ENCODE results near the gene GTSF1L. TPM values are rescaled to one million over a fixed set of nuclear protein-coding genes. Genes with fewer than 3 reads are reported as not detected.

Gene GTSF1L
- total RNA-seq, 2 experiments from 2014 or later = not detected

- no peaks in the 10 kb centered on the region for H3K27me3 Mint-ChIP-seq
- H3K36me3 Mint-ChIP-seq = peaks cover 8% of the 10 kb centered on the region
- ChIA-PET POLR2A (no interaction called here), CTCF (no interaction called here)
- H3K4me3 Mint-ChIP-seq = no peak overlapping the region
- H3K27ac Mint-ChIP-seq = no peak overlapping the region
- no peak for DNase-seq
- H3K9me3 Mint-ChIP-seq = peaks cover 7% of the 10 kb centered on the region
- peaks cover 23% of the 10 kb centered on the region for H3K4me1 Mint-ChIP-seq (ENCODE audit: low read depth)
- intact Hi-C loops (cut with micrococcal nuclease) = no loop called here
These were observed 3.1 kb downstream of the GTSF1L start for GRCh38 chr20:43723735-43724134.

DNA sequence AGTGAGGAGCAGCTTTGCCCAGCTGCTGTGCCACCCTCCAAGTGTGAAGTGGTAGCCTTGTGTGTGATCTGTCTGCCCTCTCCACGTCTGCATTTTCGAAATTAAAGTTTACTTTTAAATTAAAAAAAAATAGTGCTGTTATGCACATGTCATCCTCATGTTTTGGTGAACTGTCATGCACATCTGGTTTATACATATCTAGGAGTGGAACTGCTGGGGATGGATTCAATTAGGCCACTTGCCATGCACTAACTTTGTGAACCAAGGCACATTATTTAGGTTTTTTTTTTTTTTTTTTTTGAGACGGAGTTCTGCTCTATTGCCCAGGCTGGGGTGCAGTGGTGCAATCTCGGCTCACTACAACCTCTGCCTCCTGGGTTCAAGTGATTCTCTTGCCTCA, 3.6 kb downstream of the GTSF1L start:
- Mint-ChIP-seq H3K9me3 (peaks cover 4% of the 10 kb centered on the region), H3K27ac (no peak overlapping the region), H3K4me3 (no peak overlapping the region), H3K4me1 (ENCODE audit: low read depth) (peaks cover 19% of the 10 kb centered on the region), H3K27me3 (no peaks in the 10 kb centered on the region), H3K36me3 (peaks cover 8% of the 10 kb centered on the region)
- intact Hi-C loops (cut with micrococcal nuclease) = no loop called here
- CTCF ChIA-PET = interaction anchor here (0.9 to 1.3 kb wide), 2 partner anchors 346 to 359 kb away, joined by 3 read pairs; no protein-coding TSS in a partner anchor
- DNase-seq = no peak
- POLR2A ChIA-PET = no interaction called here

DNA sequence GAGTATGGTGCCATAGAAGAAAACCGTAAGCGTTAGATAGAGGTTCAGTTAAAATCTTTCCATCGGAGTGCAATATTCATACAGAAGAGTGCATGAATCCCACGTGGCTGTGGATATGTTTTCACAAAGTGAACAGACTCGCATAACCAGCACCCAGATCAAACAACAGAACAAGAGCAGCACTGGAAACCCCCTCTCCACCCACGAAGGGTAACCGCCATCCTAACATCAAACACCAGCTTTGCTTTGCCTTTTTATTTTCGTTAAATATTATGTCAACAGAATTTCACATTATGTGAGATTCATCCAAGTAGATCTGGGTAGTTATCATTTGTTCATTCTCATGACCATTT, 4.7 kb downstream of the GTSF1L start:
- H3K9me3 Mint-ChIP-seq = peaks cover 4% of the 10 kb centered on the region
- peak overlapping the region; percentile 62 for H3K4me3 Mint-ChIP-seq
- ChIA-PET CTCF (interaction anchor here (0.9 to 1.7 kb wide), 4 partner anchors 28 to 360 kb away, joined by 3 to 6 read pairs (median 4); no protein-coding TSS in a partner anchor), POLR2A (interaction anchor here (1.2 kb wide), 1 partner anchor 18 kb away, joined by 3 read pairs; no protein-coding TSS in a partner anchor)
- H3K36me3 Mint-ChIP-seq = peaks cover 8% of the 10 kb centered on the region
- intact Hi-C loops (cut with micrococcal nuclease) = no loop called here
- H3K27me3 Mint-ChIP-seq = no peaks in the 10 kb centered on the region
- H3K4me1 Mint-ChIP-seq (ENCODE audit: low read depth) = peaks cover 16% of the 10 kb centered on the region
- peak overlapping the region; percentile 50 for H3K27ac Mint-ChIP-seq
- peak; percentile 63 for DNase-seq

DNA sequence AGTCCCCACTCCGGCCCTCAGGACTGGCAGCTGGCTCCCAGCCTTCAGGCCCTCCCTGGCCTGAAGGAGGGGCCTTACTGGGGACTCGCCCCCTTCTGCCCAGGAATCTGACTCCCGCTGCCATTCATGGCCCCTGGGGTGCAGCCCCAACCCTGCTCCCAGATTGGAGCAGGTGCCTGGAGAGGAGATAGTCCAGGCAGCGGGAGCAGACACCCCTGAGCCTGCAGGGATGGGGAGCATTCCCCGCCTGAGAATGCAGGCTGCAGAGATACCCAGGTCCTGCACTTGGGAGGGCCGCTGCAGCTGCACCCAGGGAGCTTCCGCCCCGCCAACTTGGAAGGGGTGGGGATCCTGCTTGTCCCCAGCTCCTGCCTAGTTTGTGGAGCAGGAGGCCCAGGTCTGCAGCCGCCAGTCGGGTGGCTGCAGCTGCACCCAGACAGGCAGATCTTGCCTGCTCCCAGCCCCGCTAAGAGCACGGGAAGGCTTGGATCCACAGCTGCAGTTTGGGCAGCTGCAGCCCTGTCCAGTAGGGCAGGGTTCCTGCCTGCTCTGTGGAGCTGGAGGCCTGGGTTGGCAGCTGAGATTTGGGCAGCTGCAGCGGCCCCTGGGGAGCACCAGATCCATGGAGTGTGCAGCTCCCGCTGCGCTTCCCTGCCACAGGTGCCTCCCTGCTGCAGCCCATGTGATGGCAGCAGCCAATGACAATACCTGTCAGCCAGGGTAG, 5.2 kb downstream of the GTSF1L start:
- H3K36me3 Mint-ChIP-seq = peaks cover 8% of the 10 kb centered on the region
- intact Hi-C loops (cut with micrococcal nuclease) = no loop called here
- H3K9me3 Mint-ChIP-seq = peaks cover 4% of the 10 kb centered on the region
- peak overlapping the region; percentile 62 for H3K4me3 Mint-ChIP-seq
- ChIA-PET CTCF (interaction anchor here (1.3 to 1.7 kb wide), 3 partner anchors 29 to 360 kb away, joined by 3 to 6 read pairs (median 4); no protein-coding TSS in a partner anchor), POLR2A (interaction anchor here (1.2 kb wide), 1 partner anchor 18 kb away, joined by 3 read pairs; no protein-coding TSS in a partner anchor)
- no peaks in the 10 kb centered on the region for H3K27me3 Mint-ChIP-seq
- H3K4me1 Mint-ChIP-seq (ENCODE audit: low read depth) = peaks cover 16% of the 10 kb centered on the region
- no peak for DNase-seq
- no peak overlapping the region for H3K27ac Mint-ChIP-seq

DNA sequence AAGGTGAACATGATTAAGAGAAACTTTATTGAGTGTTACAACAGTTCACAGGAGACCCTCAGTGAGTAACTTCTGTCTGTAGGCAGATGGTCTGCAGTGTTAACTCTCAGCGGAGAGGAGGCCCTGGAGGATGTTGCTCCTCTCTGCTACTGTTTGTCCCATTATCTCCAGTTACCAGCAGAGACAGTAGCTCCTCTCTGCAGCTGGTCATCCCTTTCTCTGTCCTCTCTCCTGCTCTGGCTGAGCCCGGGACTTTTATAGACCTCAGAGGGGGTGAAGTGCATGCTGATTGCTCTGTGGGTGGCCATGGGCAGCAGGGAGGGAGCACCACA, 5.7 kb downstream of the GTSF1L start:
- CTCF ChIA-PET = interaction anchor here (1.7 kb wide), 1 partner anchor 183 kb away, joined by 4 read pairs; no protein-coding TSS in a partner anchor
- no peaks in the 10 kb centered on the region for H3K27me3 Mint-ChIP-seq
- POLR2A ChIA-PET = no interaction called here
- peaks cover 4% of the 10 kb centered on the region for H3K9me3 Mint-ChIP-seq
- H3K36me3 Mint-ChIP-seq = peaks cover 11% of the 10 kb centered on the region
- no peak for DNase-seq
- H3K4me1 Mint-ChIP-seq (ENCODE audit: low read depth) = peaks cover 16% of the 10 kb centered on the region
- H3K4me3 Mint-ChIP-seq = no peak overlapping the region
- H3K27ac Mint-ChIP-seq = no peak overlapping the region
- intact Hi-C loops (cut with micrococcal nuclease) = no loop called here

GRCh38 chr20:43720007-43720406, 6.8 kb downstream of the GTSF1L start:
- ChIA-PET CTCF (no interaction called here), POLR2A (interaction anchor here (0.5 kb wide), 1 partner anchor 25 kb away, joined by 3 read pairs; no protein-coding TSS in a partner anchor)
- peaks cover 16% of the 10 kb centered on the region for H3K4me1 Mint-ChIP-seq (ENCODE audit: low read depth)
- no peak overlapping the region for H3K4me3 Mint-ChIP-seq
- no peak for DNase-seq
- peaks cover 4% of the 10 kb centered on the region for H3K9me3 Mint-ChIP-seq
- no peaks in the 10 kb centered on the region for H3K27me3 Mint-ChIP-seq
- H3K27ac Mint-ChIP-seq = no peak overlapping the region
- intact Hi-C loops (cut with micrococcal nuclease) = no loop called here
- H3K36me3 Mint-ChIP-seq = peaks cover 17% of the 10 kb centered on the region

DNA sequence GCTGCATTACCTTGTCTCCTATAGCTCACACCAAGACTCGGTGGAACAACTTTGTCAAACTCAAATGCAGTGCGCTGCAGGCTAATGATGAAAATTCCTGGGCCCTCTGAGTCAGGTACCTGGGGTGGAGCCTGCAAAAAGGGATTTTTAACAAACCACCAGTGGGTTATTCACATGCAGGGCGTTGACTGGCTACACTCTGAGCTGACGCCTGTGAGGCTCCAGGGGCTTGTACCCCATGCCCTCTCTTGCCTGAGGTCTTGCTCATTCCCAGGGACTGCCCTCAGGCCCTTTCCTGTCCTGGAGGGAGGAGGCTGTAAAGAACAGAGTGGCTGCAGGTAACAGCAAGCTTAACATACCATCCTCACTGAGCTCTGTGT, 9.2 kb downstream of the GTSF1L start:
- CTCF ChIA-PET = no interaction called here
- POLR2A ChIA-PET = no interaction called here

DNA sequence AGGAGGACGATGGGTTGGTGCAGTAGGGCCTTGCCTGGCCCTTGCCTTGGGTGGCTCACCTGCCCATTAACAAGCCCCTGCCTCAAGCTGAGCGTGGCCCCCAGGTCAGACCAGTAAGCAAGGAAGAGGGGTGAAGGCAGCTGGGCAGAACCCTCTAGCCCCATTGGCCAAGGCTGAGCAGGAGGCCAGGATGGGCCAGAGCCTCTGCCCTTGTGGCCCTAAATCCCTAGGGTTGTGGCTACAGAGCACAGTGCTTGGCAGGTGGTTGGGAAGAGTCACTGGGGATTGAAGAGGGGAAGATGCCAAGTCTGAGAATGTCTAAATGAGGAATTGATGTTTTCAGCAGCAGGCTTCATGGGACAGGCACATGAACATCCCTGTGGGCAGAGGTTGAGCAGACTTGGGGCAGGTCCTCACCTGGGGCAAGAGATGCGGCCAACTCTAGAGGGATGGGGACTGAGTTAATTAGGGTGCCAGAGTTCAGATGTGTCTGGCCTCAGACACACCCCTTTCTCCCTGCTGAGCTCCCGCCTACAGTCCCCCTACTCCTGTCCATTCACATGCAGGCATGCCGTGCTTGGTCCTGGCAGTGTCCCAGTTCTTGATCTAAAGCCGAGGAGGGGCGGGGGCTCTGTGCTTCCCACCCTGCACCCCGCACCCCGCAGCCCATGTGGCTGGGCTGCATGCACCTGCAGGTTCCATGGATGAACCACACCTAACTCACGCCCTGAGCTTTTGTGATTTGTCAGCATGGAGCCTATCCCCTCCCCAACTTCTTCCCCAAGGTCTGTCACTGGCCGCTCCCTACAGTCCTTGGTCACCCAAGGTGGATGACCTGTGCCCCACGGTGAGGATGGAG, 9.8 kb downstream of the GTSF1L start:
- H3K27me3 Mint-ChIP-seq = no peaks in the 10 kb centered on the region
- H3K27ac Mint-ChIP-seq = no peak overlapping the region
- intact Hi-C loops (cut with micrococcal nuclease) = no loop called here
- CTCF ChIA-PET = no interaction called here
- H3K4me3 Mint-ChIP-seq = no peak overlapping the region
- POLR2A ChIA-PET = no interaction called here
- H3K36me3 Mint-ChIP-seq = peaks cover 22% of the 10 kb centered on the region
- peaks cover 4% of the 10 kb centered on the region for H3K9me3 Mint-ChIP-seq
- no peak for DNase-seq
- peaks cover 3% of the 10 kb centered on the region for H3K4me1 Mint-ChIP-seq (ENCODE audit: low read depth)

More for the DNA sequence above, 9.2 kb downstream of the GTSF1L start:
- no peak for DNase-seq
- Mint-ChIP-seq H3K4me3 (no peak overlapping the region), H3K9me3 (peaks cover 4% of the 10 kb centered on the region), H3K36me3 (peaks cover 22% of the 10 kb centered on the region), H3K27ac (no peak overlapping the region), H3K27me3 (no peaks in the 10 kb centered on the region), H3K4me1 (ENCODE audit: low read depth) (peaks cover 8% of the 10 kb centered on the region)
- intact Hi-C loops (cut with micrococcal nuclease) = no loop called here

DNA sequence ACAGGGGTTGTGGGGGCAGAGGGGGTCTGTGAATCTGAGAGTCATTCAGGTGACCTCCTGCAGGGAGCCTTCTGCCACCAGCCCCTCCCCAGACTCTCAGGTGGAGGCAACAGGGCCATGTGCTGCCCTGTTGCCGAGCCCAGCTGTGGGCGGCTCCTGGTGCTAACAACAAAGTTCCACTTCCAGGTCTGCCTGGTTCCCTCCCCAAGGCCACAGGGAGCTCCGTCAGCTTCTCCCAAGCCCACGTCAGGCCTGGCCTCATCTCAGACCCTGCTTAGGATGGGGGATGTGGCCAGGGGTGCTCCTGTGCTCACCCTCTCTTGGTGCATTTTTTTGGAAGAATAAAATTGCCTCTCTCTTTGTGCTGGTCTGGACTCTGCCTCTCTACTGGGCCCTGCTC, 10.7 kb downstream of the GTSF1L start:
- H3K27ac Mint-ChIP-seq = no peak overlapping the region
- no peaks in the 10 kb centered on the region for H3K4me1 Mint-ChIP-seq (ENCODE audit: low read depth)
- H3K27me3 Mint-ChIP-seq = no peaks in the 10 kb centered on the region
- peaks cover 25% of the 10 kb centered on the region for H3K36me3 Mint-ChIP-seq
- POLR2A ChIA-PET = no interaction called here
- DNase-seq = no peak
- intact Hi-C loops (cut with micrococcal nuclease) = no loop called here
- CTCF ChIA-PET = interaction anchor here (0.6 kb wide), 1 partner anchor 10 kb away, joined by 3 read pairs; no protein-coding TSS in a partner anchor
- H3K9me3 Mint-ChIP-seq = peaks cover 4% of the 10 kb centered on the region
- no peak overlapping the region for H3K4me3 Mint-ChIP-seq

DNA sequence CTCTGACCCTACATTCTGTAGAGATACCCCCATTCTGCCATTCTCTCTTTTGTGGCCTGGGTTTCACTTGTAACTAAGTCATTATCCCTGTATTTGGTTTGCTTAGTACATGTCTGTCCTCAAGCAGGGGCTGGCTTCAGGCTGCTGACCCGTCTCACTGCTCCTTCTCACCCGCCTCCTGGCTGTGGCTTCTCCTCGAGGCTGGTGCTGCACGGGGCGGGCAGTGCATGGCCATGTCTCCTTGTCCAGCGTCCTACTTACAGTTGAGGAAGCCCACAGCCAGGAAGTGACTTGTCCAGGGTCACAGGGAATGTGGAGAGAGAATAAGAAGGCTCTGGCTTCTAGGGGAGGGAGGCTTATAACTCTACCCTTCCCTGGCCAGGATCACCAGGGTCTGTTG, 11.3 kb downstream of the GTSF1L start:
- POLR2A ChIA-PET = no interaction called here
- Mint-ChIP-seq H3K36me3 (peaks cover 25% of the 10 kb centered on the region), H3K27ac (no peak overlapping the region), H3K4me3 (no peak overlapping the region), H3K9me3 (peaks cover 4% of the 10 kb centered on the region), H3K4me1 (ENCODE audit: low read depth) (no peaks in the 10 kb centered on the region), H3K27me3 (no peaks in the 10 kb centered on the region)
- intact Hi-C loops (cut with micrococcal nuclease) = no loop called here
- DNase-seq = no peak
- CTCF ChIA-PET = interaction anchor here (0.6 kb wide), 1 partner anchor 10 kb away, joined by 3 read pairs; no protein-coding TSS in a partner anchor

DNA sequence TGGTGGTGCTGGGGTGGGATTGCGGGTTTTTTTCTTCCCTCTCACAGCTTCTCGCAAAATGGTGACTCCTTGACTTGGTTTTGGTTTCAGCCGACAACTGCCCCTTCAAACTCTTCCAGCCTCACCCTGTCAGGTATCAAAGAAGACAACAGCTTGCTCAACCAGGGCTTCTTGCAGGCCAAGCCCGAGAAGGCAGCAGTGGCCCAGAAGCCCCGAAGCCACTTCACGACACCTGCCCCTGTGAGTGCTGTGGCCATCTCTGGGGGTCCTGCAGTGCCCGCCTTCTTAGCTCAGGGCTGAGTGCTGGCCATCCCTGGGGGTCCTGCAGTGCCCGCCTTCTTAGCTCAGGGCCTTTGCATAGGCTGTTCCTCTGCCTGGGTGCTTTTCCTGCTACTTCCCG, 11.8 kb downstream of the GTSF1L start:
- intact Hi-C loops (cut with micrococcal nuclease) = no loop called here
- CTCF ChIA-PET = no interaction called here

GRCh38 chr20:43711098-43711654, 15.6 kb downstream of the GTSF1L start:
- no peaks in the 10 kb centered on the region for H3K9me3 Mint-ChIP-seq
- ChIA-PET POLR2A (no interaction called here), CTCF (no interaction called here)
- H3K4me3 Mint-ChIP-seq = no peak overlapping the region
- intact Hi-C loops (cut with micrococcal nuclease) = no loop called here
- DNase-seq = no peak
- no peaks in the 10 kb centered on the region for H3K4me1 Mint-ChIP-seq (ENCODE audit: low read depth)
- H3K27ac Mint-ChIP-seq = no peak overlapping the region
- H3K27me3 Mint-ChIP-seq = no peaks in the 10 kb centered on the region
- peaks cover 36% of the 10 kb centered on the region for H3K36me3 Mint-ChIP-seq

More for the DNA sequence above, 11.8 kb downstream of the GTSF1L start:
- no peak overlapping the region for H3K27ac Mint-ChIP-seq
- H3K36me3 Mint-ChIP-seq = peaks cover 28% of the 10 kb centered on the region
- POLR2A ChIA-PET = no interaction called here
- H3K27me3 Mint-ChIP-seq = no peaks in the 10 kb centered on the region
- DNase-seq = no peak
- H3K4me1 Mint-ChIP-seq (ENCODE audit: low read depth) = no peaks in the 10 kb centered on the region
- H3K9me3 Mint-ChIP-seq = peaks cover 3% of the 10 kb centered on the region
- H3K4me3 Mint-ChIP-seq = no peak overlapping the region
